Natural killer cell treated with Interleukin-12 subunit alpha and Interleukin-12 subunit beta and Interleukin-15 and Interleukin-18, amount 100 ng/mL, for 72 hours (primary cell): ENCODE results near the gene CIDEA. TPM values are rescaled to one million over a fixed set of nuclear protein-coding genes. Genes with fewer than 3 reads are reported as not detected.
A peak's percentile ranks its signal among the peaks of the same experiment; 100 is the strongest.
"Not testable (repeated sequence)": the region's sequence is repeated elsewhere in the genome, so short reads cannot be mapped to it uniquely, and the experiment has no call there.

Experiments used
- ATAC-seq, 2 donors: fragments of 150-1000 bp; cut with Tn5 transposase in 1 of 2; sonication (Bioruptor Pico), chemical (Tn5 transposase) in 1 of 2; 2 replicates each; pipeline ENCODE4 v1.10.0; 2021
- DNase-seq: peaks from one replicate; pipeline ENCODE4 v3.0.0; 2022; ENCODE audit warnings: low spot score
- H3K27ac Mint-ChIP-seq, 2 donors: 1 replicate in 1 of 2; 2 replicates in 1 of 2; pipeline ENCODE4 v1.8.0; 2022; ENCODE audit warnings: mixed read lengths in 2 of 2, mild to moderate bottlenecking in 1 of 2, moderate library complexity in 1 of 2
- H3K27me3 Mint-ChIP-seq, 2 donors: 1 replicate in 1 of 2; 2 replicates in 1 of 2; pipeline ENCODE4 v1.8.0; 2022; ENCODE audit warnings: mixed read lengths in 2 of 2
- H3K36me3 Mint-ChIP-seq: one replicate; pipeline ENCODE4 v1.8.0; 2022; ENCODE audit warnings: mixed read lengths
- H3K4me1 Mint-ChIP-seq, 2 donors: 1 replicate in 1 of 2; 2 replicates in 1 of 2; pipeline ENCODE4 v1.8.0; 2022; ENCODE audit warnings: low read depth in 2 of 2, mixed read lengths in 2 of 2, mild to moderate bottlenecking in 1 of 2
- H3K4me3 Mint-ChIP-seq: one replicate; pipeline ENCODE4 v1.8.0; 2022; ENCODE audit warnings: mixed read lengths
- H3K9me3 Mint-ChIP-seq: 2 replicates; pipeline ENCODE4 v1.8.0; 2022; ENCODE audit warnings: mixed read lengths
- total RNA-seq, 2 donors: library from RNA; stranded (reverse); gene quantifications; one replicate each; pipeline ENCODE4 v1.2.3, GENCODE V29; 2022

CIDEA gene
- not detected for total RNA-seq

DNA sequence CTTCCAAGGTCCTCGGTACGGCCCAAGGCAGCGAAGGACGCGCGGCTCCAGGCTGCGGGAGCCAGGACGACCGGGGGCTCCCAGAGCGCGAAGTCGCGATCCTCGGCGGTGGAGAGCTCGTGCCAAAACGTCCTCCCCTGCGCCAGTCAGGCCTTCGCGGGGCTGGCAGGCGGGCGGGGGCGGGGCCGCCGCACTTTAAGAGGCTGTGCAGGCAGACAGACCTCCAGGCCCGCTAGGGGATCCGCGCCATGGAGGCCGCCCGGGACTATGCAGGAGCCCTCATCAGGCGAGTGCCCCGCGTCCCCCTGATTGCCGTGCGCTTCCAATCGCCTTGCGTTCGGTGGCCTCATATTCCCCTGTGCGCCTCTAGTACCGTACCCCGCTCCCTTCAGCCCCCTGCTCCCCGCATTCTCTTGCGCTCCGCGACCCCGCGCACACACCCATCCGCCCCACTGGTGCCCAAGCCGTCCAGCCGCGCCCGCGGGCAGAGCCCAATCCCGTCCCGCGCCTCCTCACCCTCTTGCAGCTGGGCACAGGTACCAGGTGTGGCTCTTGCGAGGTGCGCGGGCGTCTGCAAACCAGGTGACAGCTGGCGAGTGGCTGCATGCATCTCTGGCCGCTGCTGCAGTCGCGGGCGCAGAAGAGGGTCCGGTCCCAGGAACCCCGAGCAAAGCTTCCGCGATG, at the start of gene CIDEA:
CIDEA (plus strand) TSS at position 226 of the 684 bp plus-strand sequence; CDS start at position 249, 23 bp downstream.
- Mint-ChIP-seq H3K27ac (no peak within 1 kb of the TSS), H3K9me3 (no peaks in the 10 kb centered on the region), H3K36me3 (no peaks in the 10 kb centered on the region), H3K4me3 (no peak within 1 kb of the TSS), H3K4me1 (no peaks in the 10 kb centered on the region), H3K27me3 (peaks cover 35 to 36% of the 10 kb centered on the region in 2 donors)
- peak in 1 of 2 donors; percentile 28 for ATAC-seq
- DNase-seq: peak; percentile 56

DNA sequence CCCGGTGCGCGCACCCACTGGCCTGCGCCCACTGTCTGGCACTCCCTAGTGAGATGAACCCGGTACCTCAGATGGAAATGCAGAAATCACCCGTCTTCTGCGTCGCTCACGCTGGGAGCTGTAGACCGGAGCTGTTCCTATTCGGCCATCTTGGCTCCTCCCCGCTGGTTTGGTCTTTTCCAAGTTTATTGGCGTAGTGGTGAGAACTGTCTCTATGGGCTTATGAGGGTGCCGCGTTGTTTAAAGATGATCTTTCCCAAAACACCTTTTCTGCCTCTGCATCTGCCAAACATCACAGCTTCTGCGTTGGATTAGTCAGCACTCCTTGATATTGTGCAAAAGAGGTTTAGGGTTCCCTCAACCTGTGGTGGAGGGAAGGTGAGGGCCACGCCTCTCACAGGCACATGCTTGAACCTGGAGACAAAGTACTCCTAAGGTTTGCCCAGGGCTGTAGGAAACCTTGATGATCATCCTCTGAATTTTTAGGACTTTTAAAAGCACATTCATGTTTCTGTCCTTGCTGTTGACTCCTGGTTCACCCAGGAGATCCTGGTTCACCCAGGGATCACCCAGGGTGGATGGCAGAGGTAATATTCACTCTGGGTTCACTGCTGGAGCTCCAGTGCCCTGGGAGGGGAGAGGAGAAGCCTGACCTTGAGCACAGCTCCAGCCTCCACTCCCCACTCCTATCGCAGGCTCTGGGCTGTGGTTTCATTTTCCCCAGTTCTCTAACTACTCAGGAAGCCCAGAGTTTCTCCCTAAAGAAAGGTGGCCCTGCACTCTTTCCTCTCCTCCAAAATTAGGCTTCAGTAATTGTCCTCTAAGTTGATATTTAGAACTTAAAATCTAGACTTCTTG, 45.6 kb upstream of the CIDEA start:
- not testable (repeated sequence) for H3K27ac Mint-ChIP-seq, ATAC-seq, DNase-seq, H3K9me3 Mint-ChIP-seq, H3K4me1 Mint-ChIP-seq, H3K4me3 Mint-ChIP-seq, H3K27me3 Mint-ChIP-seq, H3K36me3 Mint-ChIP-seq

GRCh38 chr18:12212308-12212707, 41.9 kb upstream of the CIDEA start:
- ATAC-seq, H3K27ac Mint-ChIP-seq, H3K4me3 Mint-ChIP-seq, H3K36me3 Mint-ChIP-seq, H3K9me3 Mint-ChIP-seq, H3K4me1 Mint-ChIP-seq, DNase-seq, H3K27me3 Mint-ChIP-seq: not testable (repeated sequence)

DNA sequence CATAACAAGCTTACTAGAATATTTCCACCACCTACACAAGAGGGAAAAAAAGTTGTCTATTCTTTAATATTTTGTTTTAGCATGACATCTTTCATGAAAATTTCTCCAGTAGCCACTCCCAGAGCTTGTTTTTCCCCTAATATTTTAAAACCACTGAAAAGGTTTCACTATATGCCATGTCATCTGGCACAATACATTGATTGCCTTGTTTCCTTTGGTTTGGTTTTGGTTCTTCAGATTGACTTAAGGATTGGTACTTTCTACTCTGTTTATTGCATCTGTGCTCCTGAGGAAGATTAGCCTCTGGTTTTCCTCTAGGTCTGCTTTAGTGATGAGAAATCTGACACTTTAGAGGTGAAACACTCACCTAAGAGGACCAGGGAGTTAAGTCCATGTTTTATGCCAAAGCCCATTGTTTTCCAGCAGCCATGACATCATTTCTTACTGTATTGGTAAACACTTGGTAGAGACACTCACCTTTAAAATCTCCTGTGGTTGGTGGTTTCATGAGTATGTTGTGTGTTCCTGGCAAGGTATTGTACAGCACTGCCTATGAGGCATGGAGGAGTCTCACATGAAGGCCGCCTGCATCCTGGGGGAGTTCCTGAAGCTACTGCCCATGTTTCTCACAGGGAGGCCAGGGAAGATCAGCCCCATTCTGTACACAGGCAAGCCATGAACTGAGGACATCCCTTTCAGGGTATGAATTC, 39.7 kb upstream of the CIDEA start:
- DNase-seq, H3K4me1 Mint-ChIP-seq, ATAC-seq, H3K36me3 Mint-ChIP-seq, H3K9me3 Mint-ChIP-seq, H3K27me3 Mint-ChIP-seq, H3K4me3 Mint-ChIP-seq, H3K27ac Mint-ChIP-seq: not testable (repeated sequence)

GRCh38 chr18:12216471-12216870, 37.7 kb upstream of the CIDEA start:
- peaks cover 6 to 14% of the 10 kb centered on the region in 2 donors for H3K27me3 Mint-ChIP-seq
- not testable (repeated sequence) for H3K27ac Mint-ChIP-seq, H3K9me3 Mint-ChIP-seq, H3K36me3 Mint-ChIP-seq, H3K4me3 Mint-ChIP-seq, H3K4me1 Mint-ChIP-seq, DNase-seq, ATAC-seq

DNA sequence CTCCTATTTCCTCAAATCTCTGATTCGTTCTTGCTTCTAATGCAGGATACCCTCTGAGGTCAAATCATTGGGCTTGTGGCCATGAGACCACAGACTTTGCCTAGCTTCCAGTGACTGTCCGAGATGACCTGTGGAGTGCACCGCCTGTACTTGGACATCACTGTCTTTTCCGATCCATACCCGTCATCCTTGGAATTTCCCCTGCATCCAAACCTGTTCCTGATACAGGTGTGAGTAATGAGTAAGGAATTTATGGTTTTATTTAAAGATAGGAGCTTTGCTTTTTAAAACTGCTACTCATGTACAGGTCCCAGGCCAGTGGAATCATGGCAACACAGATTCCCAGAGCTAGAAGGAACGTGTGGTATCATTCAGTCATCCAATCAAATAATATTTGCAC, 35.6 kb upstream of the CIDEA start:
- H3K9me3 Mint-ChIP-seq, ATAC-seq, H3K4me3 Mint-ChIP-seq, H3K4me1 Mint-ChIP-seq, H3K36me3 Mint-ChIP-seq, DNase-seq, H3K27ac Mint-ChIP-seq: not testable (repeated sequence)
- peaks cover 6 to 14% of the 10 kb centered on the region in 2 donors for H3K27me3 Mint-ChIP-seq

DNA sequence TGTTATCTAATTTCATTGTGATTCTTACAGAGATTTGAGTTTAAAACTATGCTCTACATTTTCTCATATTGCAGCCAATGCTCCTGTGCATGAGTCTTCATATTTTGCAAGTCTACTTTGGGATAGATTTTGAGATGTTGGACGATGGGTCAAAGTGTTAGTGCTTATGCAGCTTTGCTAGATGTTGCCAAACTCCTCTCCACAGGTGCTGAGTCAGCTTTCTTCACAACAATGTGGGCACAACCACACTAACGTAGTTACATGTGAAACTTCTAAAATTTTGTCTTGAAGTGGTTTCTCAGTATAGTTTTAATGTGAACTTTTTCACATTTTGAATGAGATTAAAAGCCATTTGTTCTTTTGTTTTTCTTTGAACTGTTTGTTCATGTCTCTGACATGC, 32.1 kb upstream of the CIDEA start:
- not testable (repeated sequence) for H3K4me1 Mint-ChIP-seq, H3K27me3 Mint-ChIP-seq, H3K4me3 Mint-ChIP-seq, ATAC-seq, H3K9me3 Mint-ChIP-seq, H3K27ac Mint-ChIP-seq, H3K36me3 Mint-ChIP-seq, DNase-seq

GRCh38 chr18:12223326-12223725, 30.8 kb upstream of the CIDEA start:
- not testable (repeated sequence) for ATAC-seq, H3K27me3 Mint-ChIP-seq

DNA sequence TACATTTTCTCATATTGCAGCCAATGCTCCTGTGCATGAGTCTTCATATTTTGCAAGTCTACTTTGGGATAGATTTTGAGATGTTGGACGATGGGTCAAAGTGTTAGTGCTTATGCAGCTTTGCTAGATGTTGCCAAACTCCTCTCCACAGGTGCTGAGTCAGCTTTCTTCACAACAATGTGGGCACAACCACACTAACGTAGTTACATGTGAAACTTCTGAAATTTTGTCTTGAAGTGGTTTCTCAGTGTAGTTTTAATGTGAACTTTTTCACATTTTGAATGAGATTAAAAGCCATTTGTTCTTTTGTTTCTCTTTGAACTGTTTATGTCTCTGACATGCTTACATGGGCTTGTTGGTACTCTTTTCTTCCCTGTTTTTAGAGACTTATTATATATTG, 27.4 kb upstream of the CIDEA start:
- not testable (repeated sequence) for ATAC-seq, H3K9me3 Mint-ChIP-seq, H3K27ac Mint-ChIP-seq, H3K4me3 Mint-ChIP-seq, H3K36me3 Mint-ChIP-seq, H3K27me3 Mint-ChIP-seq, H3K4me1 Mint-ChIP-seq, DNase-seq

More at GRCh38 chr18:12223326-12223725, 30.8 kb upstream of the CIDEA start:
- DNase-seq, H3K4me3 Mint-ChIP-seq, H3K4me1 Mint-ChIP-seq, H3K36me3 Mint-ChIP-seq, H3K27ac Mint-ChIP-seq, H3K9me3 Mint-ChIP-seq: not testable (repeated sequence)

- H3K27me3 Mint-ChIP-seq, H3K27ac Mint-ChIP-seq, H3K9me3 Mint-ChIP-seq, DNase-seq, H3K36me3 Mint-ChIP-seq, H3K4me3 Mint-ChIP-seq, H3K4me1 Mint-ChIP-seq: not testable (repeated sequence)
- peak in 1 of 2 donors; percentile 77 for ATAC-seq
Measured at GRCh38 chr18:12227399-12228186, 26.6 kb upstream of the CIDEA start.

- H3K36me3 Mint-ChIP-seq, H3K27ac Mint-ChIP-seq, H3K4me1 Mint-ChIP-seq, H3K9me3 Mint-ChIP-seq, H3K4me3 Mint-ChIP-seq, ATAC-seq, DNase-seq, H3K27me3 Mint-ChIP-seq: not testable (repeated sequence)
Measured at GRCh38 chr18:12228308-12228707, 25.9 kb upstream of the CIDEA start.

GRCh38 chr18:12230561-12230960, 23.6 kb upstream of the CIDEA start:
- not testable (repeated sequence) for H3K36me3 Mint-ChIP-seq, H3K9me3 Mint-ChIP-seq, ATAC-seq, DNase-seq, H3K4me3 Mint-ChIP-seq, H3K27me3 Mint-ChIP-seq, H3K4me1 Mint-ChIP-seq, H3K27ac Mint-ChIP-seq
